Measurements from ENCODE around the gene OGT. TPM values are rescaled to one million over a fixed set of nuclear protein-coding genes. Genes with fewer than 3 reads are reported as not detected.

Gene OGT
- total RNA-seq, 1 donor from 2014 or later = 64.2 TPM

DNA sequence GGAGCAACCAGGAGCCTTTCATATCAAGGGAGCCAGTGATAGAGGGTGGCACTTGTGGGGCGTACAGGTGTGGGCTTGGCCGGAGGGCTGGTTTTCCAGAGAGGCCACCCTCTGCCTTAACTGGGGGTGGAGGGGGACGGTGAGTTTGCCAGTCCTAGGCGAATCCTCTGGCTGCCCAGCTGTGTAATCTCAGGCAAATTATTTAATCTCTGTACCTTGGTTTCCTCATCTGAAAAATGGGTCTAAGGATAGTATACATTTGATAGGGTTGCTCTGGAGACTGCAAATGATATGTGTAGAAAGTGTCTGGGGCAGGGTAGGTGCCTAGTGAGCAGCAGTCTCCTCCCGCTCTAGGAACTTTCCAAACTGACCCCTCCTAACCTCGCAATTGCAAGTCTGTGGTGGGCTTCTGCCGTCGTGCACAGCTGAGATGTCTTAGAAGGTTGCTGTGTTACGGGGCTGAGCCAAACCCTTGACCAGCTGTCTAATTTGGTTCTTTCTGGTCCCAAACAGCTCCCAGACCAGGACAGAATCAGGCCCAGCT is 89.2 kb downstream of the OGT start:
- peaks cover 0 to 6% of the 10 kb centered on the region in 2 donors for H3K4me1 ChIP-seq
- intact Hi-C loops (cut with DNase I) = no loop called here
- no peaks in the 10 kb centered on the region for H3K27me3 ChIP-seq
- DNase-seq (ENCODE audit: low spot score in 2 of 2) = no peak
- TF ChIP-seq, protein P1, sequence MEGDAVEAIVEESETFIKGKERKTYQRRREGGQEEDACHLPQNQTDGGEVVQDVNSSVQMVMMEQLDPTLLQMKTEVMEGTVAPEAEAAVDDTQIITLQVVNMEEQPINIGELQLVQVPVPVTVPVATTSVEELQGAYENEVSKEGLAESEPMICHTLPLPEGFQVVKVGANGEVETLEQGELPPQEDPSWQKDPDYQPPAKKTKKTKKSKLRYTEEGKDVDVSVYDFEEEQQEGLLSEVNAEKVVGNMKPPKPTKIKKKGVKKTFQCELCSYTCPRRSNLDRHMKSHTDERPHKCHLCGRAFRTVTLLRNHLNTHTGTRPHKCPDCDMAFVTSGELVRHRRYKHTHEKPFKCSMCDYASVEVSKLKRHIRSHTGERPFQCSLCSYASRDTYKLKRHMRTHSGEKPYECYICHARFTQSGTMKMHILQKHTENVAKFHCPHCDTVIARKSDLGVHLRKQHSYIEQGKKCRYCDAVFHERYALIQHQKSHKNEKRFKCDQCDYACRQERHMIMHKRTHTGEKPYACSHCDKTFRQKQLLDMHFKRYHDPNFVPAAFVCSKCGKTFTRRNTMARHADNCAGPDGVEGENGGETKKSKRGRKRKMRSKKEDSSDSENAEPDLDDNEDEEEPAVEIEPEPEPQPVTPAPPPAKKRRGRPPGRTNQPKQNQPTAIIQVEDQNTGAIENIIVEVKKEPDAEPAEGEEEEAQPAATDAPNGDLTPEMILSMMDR (IDR thresholded peaks at IDR 0.05) = no peak
- no peaks in the 10 kb centered on the region for H3K36me3 ChIP-seq
- H3K27ac ChIP-seq = peak overlapping the region; percentile 50 to 67
- no peaks in the 10 kb centered on the region for H3K9me3 ChIP-seq
- no peak overlapping the region for H3K4me3 ChIP-seq

DNA sequence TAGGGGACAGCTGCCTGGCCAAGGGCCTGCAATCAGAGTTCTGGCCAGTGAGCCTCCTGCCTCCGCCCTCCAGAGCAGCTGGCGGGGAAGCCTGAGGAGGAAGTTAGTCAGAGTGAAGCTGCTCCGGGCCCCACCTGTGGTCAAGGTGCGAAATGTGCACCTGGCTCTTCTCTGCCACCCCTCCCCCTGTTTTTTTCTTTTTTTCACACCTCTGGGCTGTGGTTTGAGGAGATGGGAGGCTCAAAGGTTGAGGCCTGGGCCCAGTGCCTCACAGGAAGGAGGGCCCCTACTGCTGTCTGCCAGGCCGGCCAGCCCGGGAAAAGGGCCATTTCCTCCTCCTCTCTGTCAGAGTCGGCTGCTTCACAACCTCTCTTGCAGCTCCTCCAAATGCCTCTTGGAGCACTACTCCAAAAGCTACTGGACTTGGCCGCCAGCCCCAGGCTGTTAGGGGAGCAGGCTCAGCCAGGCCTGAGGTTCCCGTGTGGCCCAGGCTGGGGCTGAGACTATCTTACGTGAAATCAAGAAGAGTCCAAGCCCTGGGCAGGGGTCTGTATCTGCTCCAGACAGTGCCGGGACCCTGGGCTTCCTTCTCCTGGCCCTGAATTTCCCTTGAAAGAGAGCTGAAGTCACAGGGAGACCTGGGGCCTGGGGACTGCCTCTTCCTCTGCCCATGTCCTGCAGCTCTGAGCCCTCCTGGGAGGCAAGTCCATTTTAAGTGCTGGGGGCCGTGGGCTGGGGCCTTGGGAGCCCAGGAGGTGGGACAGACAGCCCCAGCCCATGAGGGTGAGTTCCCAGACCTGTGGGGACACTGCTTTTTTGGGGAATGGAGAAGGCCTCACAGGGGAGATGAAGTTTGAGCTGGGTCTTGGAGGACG is 89.9 kb downstream of the OGT start:
- H3K9me3 ChIP-seq = no peaks in the 10 kb centered on the region
- H3K4me1 ChIP-seq = peaks cover 0 to 6% of the 10 kb centered on the region in 2 donors
- intact Hi-C loops (cut with DNase I) = no loop called here
- TF ChIP-seq, protein P1 (IDR thresholded peaks at IDR 0.05) = peak in 2 of 3 experiments; percentile 14 to 28
- peak in 1 of 2 donors; percentile 85 for DNase-seq (ENCODE audit: low spot score in 2 of 2)
- H3K27ac ChIP-seq = peak overlapping the region; percentile 50 to 67
- H3K36me3 ChIP-seq = no peaks in the 10 kb centered on the region
- no peaks in the 10 kb centered on the region for H3K27me3 ChIP-seq
- H3K4me3 ChIP-seq = no peak overlapping the region

DNA sequence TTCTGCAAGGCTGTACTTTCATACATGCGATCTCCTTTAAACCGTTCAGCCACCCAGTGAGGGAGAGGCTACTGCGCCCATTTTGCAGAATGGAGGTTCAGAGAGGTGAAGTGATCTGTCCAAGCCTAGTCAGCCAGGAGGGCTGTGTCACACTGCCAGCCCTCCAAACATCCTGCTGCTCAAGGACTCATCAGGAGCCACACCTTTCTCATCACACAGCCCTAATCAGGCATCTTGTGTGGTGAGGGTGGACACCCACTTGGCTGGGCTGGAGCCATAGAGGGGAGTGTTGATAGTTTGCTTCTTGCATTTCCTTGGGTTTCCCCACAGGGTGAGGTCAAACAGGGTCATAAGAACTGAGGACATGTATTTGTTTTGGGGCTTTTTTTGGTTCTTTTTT is 90.8 kb downstream of the OGT start:
- Histone ChIP-seq H3K9me3 (no peaks in the 10 kb centered on the region), H3K4me1 (peaks cover 0 to 6% of the 10 kb centered on the region in 2 donors), H3K36me3 (no peaks in the 10 kb centered on the region), H3K27me3 (no peaks in the 10 kb centered on the region), H3K27ac (no peak overlapping the region), H3K4me3 (no peak overlapping the region)
- intact Hi-C loops (cut with DNase I) = no loop called here
- no peak for DNase-seq (ENCODE audit: low spot score in 2 of 2)
- TF ChIP-seq, protein P1 (IDR thresholded peaks at IDR 0.05) = no peak

DNA sequence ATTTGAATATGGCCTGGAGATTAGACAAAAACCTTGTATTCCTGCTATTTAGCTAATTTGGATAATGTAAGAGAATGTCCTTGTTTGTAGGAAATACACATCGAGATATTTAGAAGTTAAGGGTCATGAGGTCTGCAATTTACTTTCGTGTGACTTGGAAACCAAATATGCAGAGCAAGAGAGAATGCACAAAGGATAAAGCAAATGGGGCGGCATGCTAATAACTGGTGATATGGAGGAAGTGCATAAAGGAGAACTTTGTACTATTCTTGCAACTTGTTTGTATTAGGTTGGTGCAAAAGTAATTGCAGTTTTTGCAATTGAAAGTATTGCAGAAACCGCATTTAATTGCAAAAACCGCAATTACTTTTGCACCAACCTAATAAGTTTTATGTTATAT is 92.6 kb downstream of the OGT start:
- peaks cover 0 to 6% of the 10 kb centered on the region in 2 donors for H3K4me1 ChIP-seq
- H3K27me3 ChIP-seq = no peaks in the 10 kb centered on the region
- H3K9me3 ChIP-seq = no peaks in the 10 kb centered on the region
- H3K4me3 ChIP-seq = no peak overlapping the region
- no peak for DNase-seq (ENCODE audit: low spot score in 2 of 2)
- H3K27ac ChIP-seq = no peak overlapping the region
- TF ChIP-seq, protein P1 (IDR thresholded peaks at IDR 0.05) = no peak
- H3K36me3 ChIP-seq = no peaks in the 10 kb centered on the region
- intact Hi-C loops (cut with DNase I) = no loop called here

Other genes with a start within 250 kb of the OGT start
- 178 TPM for gene NONO, start 249.5 kb upstream of the OGT start, total RNA-seq
- not detected for gene ITGB1BP2, start 231.4 kb upstream of the OGT start, total RNA-seq
- 63.2 TPM for gene TAF1, start 166.7 kb upstream of the OGT start, total RNA-seq
- 0.96 TPM for gene GCNA, start 45.3 kb downstream of the OGT start, total RNA-seq
- not detected for gene CXCR3, start 85.4 kb downstream of the OGT start, total RNA-seq
- gene CXorf49, start 185.2 kb downstream of the OGT start, total RNA-seq = not detected
- not detected for gene CXorf49B, start 230.2 kb downstream of the OGT start, total RNA-seq